Measurements from ENCODE around the gene CNOT3.

Gene CNOT3

GRCh38 chr19:54145541-54146158 is 8.1 kb downstream of the CNOT3 start:
- ChIA-PET CTCF (no interaction called here), POLR2A (interaction anchor here (0.6 kb wide), 1 partner anchor 43 kb away, joined by 4 read pairs; no protein-coding TSS in a partner anchor)
- TF ChIP-seq CTCF (IDR thresholded peaks at IDR 0.05; ENCODE audit: insufficient read depth, low read length, missing control alignments): no peak
- no peak for DNase-seq (ENCODE audit: low read depth, low spot score)
- H3K4me3 ChIP-seq (ENCODE audit: low read depth, low read length): no peak overlapping the region

GRCh38 chr19:54147676-54148075 is 10.1 kb downstream of the CNOT3 start:
- no peak for DNase-seq (ENCODE audit: low read depth, low spot score)
- no peak for TF ChIP-seq CTCF (IDR thresholded peaks at IDR 0.05; ENCODE audit: insufficient read depth, low read length, missing control alignments)
- H3K4me3 ChIP-seq (ENCODE audit: low read depth, low read length): no peak overlapping the region
- ChIA-PET POLR2A (interaction anchor here (2.1 kb wide), 1 partner anchor 10 kb away, joined by 7 read pairs; the partner anchor contains the start of gene CNOT3), CTCF (interaction anchor here (0.9 to 1.0 kb wide), 2 partner anchors 11 to 21 kb away, joined by 3 to 6 read pairs; no protein-coding TSS in a partner anchor)

- no peak for DNase-seq (ENCODE audit: low read depth, low spot score)
- CTCF ChIA-PET: interaction anchor here (0.9 to 1.0 kb wide), 2 partner anchors 10 to 21 kb away, joined by 3 to 6 read pairs; no protein-coding TSS in a partner anchor
- H3K4me3 ChIP-seq (ENCODE audit: low read depth, low read length): no peak overlapping the region
- TF ChIP-seq CTCF (IDR thresholded peaks at IDR 0.05; ENCODE audit: insufficient read depth, low read length, missing control alignments): no peak
- POLR2A ChIA-PET: interaction anchor here (2.1 kb wide), 1 partner anchor 11 kb away, joined by 7 read pairs; the partner anchor contains the start of gene CNOT3
Observed at GRCh38 chr19:54148158-54148557, 10.6 kb downstream of the CNOT3 start.

GRCh38 chr19:54149021-54149812 is 11.7 kb downstream of the CNOT3 start:
- no peak for DNase-seq (ENCODE audit: low read depth, low spot score)
- ChIA-PET POLR2A (interaction anchor here (1.9 to 2.1 kb wide), 2 partner anchors 9 to 12 kb away, joined by 5 to 7 read pairs; partner anchors contain the start of gene CNOT3), CTCF (interaction anchor here (0.9 to 1.5 kb wide), 3 partner anchors 10 to 19 kb away, joined by 3 to 4 read pairs (median 3); partner anchors contain the start of gene LENG1)
- TF ChIP-seq CTCF (IDR thresholded peaks at IDR 0.05; ENCODE audit: insufficient read depth, low read length, missing control alignments): no peak
- H3K4me3 ChIP-seq (ENCODE audit: low read depth, low read length): no peak overlapping the region

- H3K4me3 ChIP-seq (ENCODE audit: low read depth, low read length): no peak overlapping the region
- CTCF ChIA-PET: interaction anchor here (1.0 to 1.8 kb wide), 3 partner anchors 8 to 13 kb away, joined by 3 to 6 read pairs (median 3); partner anchors contain the start of gene LENG1
- no peak for TF ChIP-seq CTCF (IDR thresholded peaks at IDR 0.05; ENCODE audit: insufficient read depth, low read length, missing control alignments)
- POLR2A ChIA-PET: interaction anchor here (0.6 to 1.1 kb wide), 4 partner anchors 8 to 54 kb away, joined by 3 to 5 read pairs (median 4); partner anchors contain the start of genes CNOT3, LENG1, PRPF31 and TFPT
- no peak for DNase-seq (ENCODE audit: low read depth, low spot score)
Observed at GRCh38 chr19:54151362-54152035, 13.9 kb downstream of the CNOT3 start.

Data from AG04449 (cell line).